GM12878 (cell line): ENCODE results near the gene ZNF226. TPM values are rescaled to one million over a fixed set of nuclear protein-coding genes. Genes with fewer than 3 reads are reported as not detected.
A peak's percentile ranks its signal among the peaks of the same experiment; 100 is the strongest.

Source experiments
- ATF7 ChIP-seq: fragments of 450-650 bp; IDR thresholded peaks from 2 replicates; pipeline ENCODE4 v1.6.1; 2016; ENCODE audit warnings: low read depth, mild to moderate bottlenecking
- CBFB ChIP-seq: IDR thresholded peaks from 2 replicates; pipeline ENCODE4 v1.6.1; 2016; ENCODE audit warnings: antibody characterized with exemption, low read depth
- CHD1 ChIP-seq: IDR thresholded peaks from 2 replicates; pipeline ENCODE4 v1.6.1; 2012; ENCODE audit warnings: low read depth, low read length, improper control_type of control experiment
- CREB1 ChIP-seq: IDR thresholded peaks from 2 replicates; pipeline ENCODE4 v1.6.1; 2012; ENCODE audit warnings: low read depth, mild to moderate bottlenecking, inconsistent platforms
- CREM ChIP-seq: IDR thresholded peaks from 2 replicates; pipeline ENCODE4 v1.6.1; 2014; ENCODE audit warnings: antibody characterized with exemption, low read depth
- ELK1 ChIP-seq: IDR thresholded peaks from 2 replicates; pipeline ENCODE4 v1.6.1; 2012; ENCODE audit warnings: low read depth, low read length, improper control_type of control experiment
- IKZF1 ChIP-seq: fragments of 450-650 bp; conservative IDR thresholded peaks from 2 replicates; pipeline ENCODE4 v1.6.1; 2017; ENCODE audit warnings: antibody characterized with exemption, mild to moderate bottlenecking
- IRF4 ChIP-seq: IDR thresholded peaks from 2 replicates; pipeline ENCODE4 v1.6.1; 2011; ENCODE audit warnings: low read depth, low read length
- JUND ChIP-seq: IDR thresholded peaks from 2 replicates; pipeline ENCODE4 v1.6.1; 2012; ENCODE audit warnings: low read depth, mild to moderate bottlenecking, low read length, improper control_type of control experiment, moderate library complexity
- NR2C1 ChIP-seq: fragments of 450-650 bp; IDR thresholded peaks from 2 replicates; pipeline ENCODE4 v1.6.1; 2017; ENCODE audit warnings: antibody characterized with exemption, mild to moderate bottlenecking, moderate library complexity
- NRF1 ChIP-seq: conservative IDR thresholded peaks from 2 replicates; pipeline ENCODE4 v1.6.1; 2011; ENCODE audit warnings: mild to moderate bottlenecking, low read depth, low read length, improper control_type of control experiment
- PML ChIP-seq: IDR thresholded peaks from 2 replicates; pipeline ENCODE4 v1.6.1; 2012; ENCODE audit warnings: low read length, inconsistent platforms
- POLR2A ChIP-seq: IDR thresholded peaks from 2 replicates; pipeline ENCODE4 v1.6.1; 2011; ENCODE audit warnings: low read depth, mild to moderate bottlenecking, low read length
- POLR2AphosphoS2 ChIP-seq: IDR thresholded peaks from 2 replicates; pipeline ENCODE4 v1.6.1; 2011; ENCODE audit warnings: low read depth, mild to moderate bottlenecking, low read length, improper control_type of control experiment, moderate library complexity
- POLR2AphosphoS5 ChIP-seq: IDR thresholded peaks from 2 replicates; pipeline ENCODE4 v1.6.1; 2011; ENCODE audit warnings: mild to moderate bottlenecking, low read length, inconsistent platforms
- SIN3A ChIP-seq: IDR thresholded peaks from 2 replicates; pipeline ENCODE4 v1.6.1; 2012; ENCODE audit warnings: low read depth, low read length, improper control_type of control experiment
- SREBF1 ChIP-seq: IDR thresholded peaks from 2 replicates; pipeline ENCODE4 v1.6.1; 2012; ENCODE audit warnings: mild to moderate bottlenecking, low read length
- STAT1 ChIP-seq: fragments of 450-650 bp; conservative IDR thresholded peaks from 2 replicates; pipeline ENCODE4 v1.6.1; 2014; ENCODE audit warnings: antibody characterized with exemption, mild to moderate bottlenecking
- TAF1 ChIP-seq: IDR thresholded peaks from 2 replicates; pipeline ENCODE4 v1.6.1; 2011; ENCODE audit warnings: mild to moderate bottlenecking, low read depth, low read length, borderline replicate concordance
- TCF12 ChIP-seq: IDR thresholded peaks from 2 replicates; pipeline ENCODE4 v1.6.1; 2011; ENCODE audit warnings: low read depth, mild to moderate bottlenecking, low read length
- YBX1 ChIP-seq: fragments of 450-650 bp; IDR thresholded peaks from 2 replicates; pipeline ENCODE4 v1.6.1; 2016; ENCODE audit warnings: antibody characterized with exemption
- ZBTB40 ChIP-seq: fragments of 450-650 bp; IDR thresholded peaks from 2 replicates; pipeline ENCODE4 v1.6.1; 2016; ENCODE audit warnings: mild to moderate bottlenecking, moderate library complexity, borderline replicate concordance
- ZNF274 ChIP-seq: IDR thresholded peaks from one replicate; pipeline ENCODE4 v1.8.0; 2011; ENCODE audit not compliant: insufficient read length, insufficient read depth
- ZNF687 ChIP-seq: fragments of 450-650 bp; IDR thresholded peaks from 2 replicates; pipeline ENCODE4 v1.6.1; 2017; ENCODE audit warnings: mild to moderate bottlenecking, moderate library complexity
- polyA plus RNA-seq, 11 experiments: library from polyadenylated mRNA; depleted of rRNA in 4 of 11; unstranded in 6 of 11; stranded (reverse) in 5 of 11; fragments of >200 nt; fragmentation: Nextera tagmentation in 4 of 11; fragmentation: Illumina TruSeq in 1 of 11; extraction: Ambion mirVana in 4 of 11; extraction: Trizol in 1 of 11; gene quantifications; 1 replicate in 1 of 11; 2 replicates in 10 of 11; pipeline versions ENCODE4 v1.2.1 to v1.2.3, GENCODE V29; 2011 to 2016; ENCODE audit warnings: inconsistent platforms in 2 of 11, missing spikeins in 2 of 11, low read depth in 1 of 11
- total RNA-seq, 4 experiments: library from RNA; depleted of rRNA in 3 of 4; stranded (reverse); fragments of >200 nt in 3 of 4; fragmentation: Illumina TruSeq in 1 of 4; extraction: Trizol in 1 of 4; gene quantifications; 2 replicates each; pipeline versions ENCODE4 v1.2.1 to v1.2.3, GENCODE V29; 2013 to 2021

Gene ZNF226
- total and polyA plus RNA-seq, 10 of the 15 experiments (the other 5 are each of a cell fraction or from before 2014, with no cell fraction given): 13.7 to 35.3 (median 18.3) TPM

GRCh38 chr19:44164673-44165512 lies at the start of gene ZNF226 (continued):
- TF ChIP-seq IKZF1 (peak; percentile 98), TCF12 (peak; percentile 48; the same call in 1 of the 2 replicates), IRF4 (no peak), ATF7 (peak; percentile 66), NR2C1 (peak; percentile 80), ZNF687 (peak; percentile 20), ELK1 (peak; percentile 95), CREM (peak; percentile 94), CBFB (peak; percentile 32; the same call in 1 of the 2 replicates), ZNF274 (no peak), TAF1 (peak; percentile 68; the same call in 1 of the 2 replicates), JUND (no peak), POLR2A (peak; percentile 85), NRF1 (no peak), POLR2AphosphoS2 (peak; percentile 71), CHD1 (no peak), SREBF1 (peak; percentile 78), ZBTB40 (peak; percentile 95), SIN3A (peak; percentile 63; the same call in 1 of the 2 replicates), PML (peak; percentile 70), STAT1 (no peak), CREB1 (peak; percentile 65), YBX1 (no peak), POLR2AphosphoS5 (peak; percentile 90)
